ENCODE data around the gene CASKIN2.
A peak's percentile ranks its signal among the peaks of the same experiment; 100 is the strongest.

The CASKIN2 gene

GRCh38 chr17:75548813-75549212, 33.5 kb upstream of the CASKIN2 start:
- DNase-seq, result no peak

- no peak for DNase-seq
Measured at GRCh38 chr17:75547091-75547490, 31.8 kb upstream of the CASKIN2 start.

GRCh38 chr17:75546181-75546580, 30.8 kb upstream of the CASKIN2 start:
- DNase-seq, result no peak

GRCh38 chr17:75544250-75544649, 28.9 kb upstream of the CASKIN2 start:
- DNase-seq, result no peak

- DNase-seq, result no peak
Measured at GRCh38 chr17:75542728-75543336, 27.5 kb upstream of the CASKIN2 start.

- DNase-seq, result no peak
Measured at GRCh38 chr17:75542229-75542628, 26.9 kb upstream of the CASKIN2 start.

- DNase-seq, result no peak
Measured at GRCh38 chr17:75540923-75541503, 25.7 kb upstream of the CASKIN2 start.

GRCh38 chr17:75539967-75540729, 24.8 kb upstream of the CASKIN2 start:
- DNase-seq, result no peak

- DNase-seq, result no peak
Measured at GRCh38 chr17:75536366-75536765, 21.0 kb upstream of the CASKIN2 start.

- DNase-seq, result no peak
Measured at GRCh38 chr17:75535871-75536270, 20.5 kb upstream of the CASKIN2 start.

- DNase-seq, result no peak
Measured at GRCh38 chr17:75535119-75535537, 19.8 kb upstream of the CASKIN2 start.

- no peak for DNase-seq
Measured at GRCh38 chr17:75531721-75532072, 16.4 kb upstream of the CASKIN2 start.

- no peak for DNase-seq
Measured at GRCh38 chr17:75530837-75531720, 15.7 kb upstream of the CASKIN2 start.

GRCh38 chr17:75526555-75527270, 11.4 kb upstream of the CASKIN2 start:
- no peak for DNase-seq

GRCh38 chr17:75525806-75526554, 10.6 kb upstream of the CASKIN2 start:
- no peak for DNase-seq

GRCh38 chr17:75524970-75525805, 9.9 kb upstream of the CASKIN2 start, which contains the start of gene LLGL2:
Gene LLGL2, plus strand, starts transcription at chr17:75525697. Its CDS starts 17,730 bp downstream, at chr17:75543427.
- DNase-seq, result peak; percentile 90

GRCh38 chr17:75524269-75524969, 9.1 kb upstream of the CASKIN2 start:
- DNase-seq, result peak; percentile 38

- no peak for DNase-seq
Measured at GRCh38 chr17:75523647-75524046, 8.3 kb upstream of the CASKIN2 start.

GRCh38 chr17:75521951-75522727, 6.8 kb upstream of the CASKIN2 start:
- DNase-seq, result no peak
